Esophagus (tissue), 2 donors: Measurements from ENCODE around the gene DRGX. TPM values are rescaled to one million over a fixed set of nuclear protein-coding genes. Genes with fewer than 3 reads are reported as not detected.

Source experiments
- H3K27ac ChIP-seq, 2 donors: one replicate each; pipeline ENCODE4 v1.5.1; 2013; ENCODE audit warnings: low read depth in 2 of 2, mild to moderate bottlenecking in 2 of 2, inconsistent platforms in 1 of 2, low read length in 1 of 2, moderate library complexity in 1 of 2
- H3K27me3 ChIP-seq, 2 donors: one replicate each; pipeline ENCODE4 v1.6.1; 2013; ENCODE audit warnings: low read length in 2 of 2, control low read depth in 1 of 2, mild to moderate bottlenecking in 1 of 2; ENCODE audit not compliant: insufficient read depth in 2 of 2, control insufficient read depth in 1 of 2
- H3K36me3 ChIP-seq, 2 donors: one replicate each; pipeline ENCODE4 v1.6.1; 2013; ENCODE audit warnings: low read length in 1 of 2; ENCODE audit not compliant: control insufficient read depth in 2 of 2, insufficient read depth in 2 of 2
- H3K4me1 ChIP-seq, 2 donors: one replicate each; pipeline ENCODE4 v1.6.1; 2013; ENCODE audit warnings: low read length in 1 of 2; ENCODE audit not compliant: control insufficient read depth in 2 of 2, insufficient read depth in 2 of 2
- H3K4me3 ChIP-seq, 2 donors: one replicate each; pipeline ENCODE4 v1.5.1; 2013; ENCODE audit warnings: low read length in 2 of 2, mild to moderate bottlenecking in 2 of 2, low read depth in 1 of 2, moderate library complexity in 1 of 2
- H3K9me3 ChIP-seq, 2 donors: one replicate each; pipeline ENCODE4 v1.6.1; 2013; ENCODE audit warnings: mild to moderate bottlenecking in 2 of 2, low read depth in 1 of 2, low read length in 1 of 2, moderate library complexity in 1 of 2; ENCODE audit not compliant: control insufficient read depth in 2 of 2, insufficient read depth in 1 of 2
- WGBS, 2 donors: extraction: QIAGEN DNeasy Blood & Tissue Kit; methylation state at CpG; one replicate each; pipeline ENCODE4 v1.1.7; 2013; 5-methylcytosine and 5-hydroxymethylcytosine counted together
- polyA plus RNA-seq, 2 donors: library from polyadenylated mRNA; stranded (reverse); fragments of 200-250 nt; gene quantifications; one replicate each; pipeline ENCODE4 v1.2.3, GENCODE V29; 2013
- donor health status: healthy with polysubstance abuse.
- donor health status: Bipolar disorder and iron deficiency.

DRGX gene
- polyA plus RNA-seq, 2 donors: 0.04 TPM; not detected in 1

DNA sequence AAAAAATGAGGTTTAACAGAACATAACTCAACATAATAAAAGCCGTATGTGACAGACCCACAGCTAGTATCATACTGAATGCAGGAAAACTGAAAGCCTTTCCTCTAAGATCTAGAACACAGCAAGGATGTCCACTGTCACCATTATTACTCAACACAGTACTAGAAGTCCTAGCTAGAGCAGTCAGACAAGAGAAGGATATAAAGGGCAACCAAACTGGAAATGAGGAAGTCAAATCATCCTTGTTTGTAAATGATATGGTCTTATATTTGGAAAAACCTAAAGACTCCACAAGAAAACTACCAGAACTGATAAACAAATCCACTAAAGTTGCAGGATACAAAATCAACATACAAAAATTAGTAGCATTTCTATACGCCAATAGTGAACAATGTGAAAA, 51.0 kb downstream of the DRGX start:
- no peaks in the 10 kb centered on the region for H3K36me3 ChIP-seq
- no peak overlapping the region for H3K27ac ChIP-seq
- peaks cover 0 to 7% of the 10 kb centered on the region in 2 donors for H3K9me3 ChIP-seq
- WGBS, 2 donors: 66 to 78% methylated on average over 2 of the region's 2 CpGs
- H3K27me3 ChIP-seq: no peaks in the 10 kb centered on the region
- no peaks in the 10 kb centered on the region for H3K4me1 ChIP-seq
- no peak overlapping the region for H3K4me3 ChIP-seq

DNA sequence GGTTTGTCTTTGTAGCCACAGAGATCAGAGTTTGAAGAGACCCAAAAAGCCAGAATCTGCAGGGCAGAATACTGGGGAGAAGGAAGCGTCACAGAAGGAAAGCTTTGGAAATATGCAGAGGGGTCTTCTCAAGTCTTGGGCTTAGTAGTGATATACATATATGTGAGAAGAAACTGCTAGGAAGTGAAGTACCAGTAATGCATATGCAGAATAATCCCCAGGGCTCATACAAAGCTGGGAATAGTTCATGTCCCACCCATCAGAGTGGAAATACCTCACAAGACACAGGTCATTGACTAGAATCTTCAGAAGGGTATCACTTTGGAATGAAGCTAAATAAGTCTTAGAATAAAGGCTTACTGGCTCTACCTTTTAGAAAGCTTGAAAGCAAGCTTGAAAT, 57.3 kb downstream of the DRGX start:
- Histone ChIP-seq H3K36me3 (no peaks in the 10 kb centered on the region), H3K4me1 (no peaks in the 10 kb centered on the region), H3K4me3 (no peak overlapping the region), H3K9me3 (peaks cover 0 to 2% of the 10 kb centered on the region in 2 donors), H3K27ac (no peak overlapping the region), H3K27me3 (no peaks in the 10 kb centered on the region)
- WGBS, 2 donors: 50 to 84% methylated on average over 1 of the region's 1 CpG

DNA sequence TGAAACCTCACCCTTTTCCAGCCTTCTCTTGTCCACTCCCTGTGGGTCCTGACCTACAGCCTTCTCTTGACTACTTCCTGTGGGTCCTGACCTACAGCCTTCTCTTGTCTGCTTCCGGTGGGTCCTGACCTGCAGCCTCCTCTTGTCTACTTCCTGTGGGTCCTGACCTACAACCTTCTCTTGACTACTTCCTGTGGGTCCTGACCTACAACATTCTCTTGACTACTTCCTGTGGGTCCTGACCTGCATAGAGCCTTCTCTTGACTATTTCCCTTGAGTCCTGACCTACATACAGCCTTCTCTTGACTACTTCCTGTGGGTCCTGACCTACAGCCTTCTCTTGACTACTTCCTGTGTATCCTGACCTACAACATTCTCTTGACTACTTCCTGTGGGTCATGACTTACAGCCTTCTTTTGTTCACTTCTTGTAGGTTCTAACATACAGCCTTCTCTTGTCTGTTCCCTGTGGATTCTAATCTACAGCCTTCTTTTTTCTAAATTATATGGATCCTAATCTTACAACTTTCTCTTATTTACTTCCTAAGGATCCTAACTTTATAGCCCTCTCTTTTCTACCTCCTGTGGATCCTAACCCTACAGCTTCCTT, 60.4 kb downstream of the DRGX start:
- H3K27me3 ChIP-seq: no peaks in the 10 kb centered on the region
- no peak overlapping the region for H3K27ac ChIP-seq
- H3K9me3 ChIP-seq: no peaks in the 10 kb centered on the region
- no peaks in the 10 kb centered on the region for H3K36me3 ChIP-seq
- 73 to 84% methylated on average over 1 of the region's 1 CpG for WGBS, 2 donors
- no peak overlapping the region for H3K4me3 ChIP-seq
- H3K4me1 ChIP-seq: peaks cover 0 to 3% of the 10 kb centered on the region in 2 donors

DNA sequence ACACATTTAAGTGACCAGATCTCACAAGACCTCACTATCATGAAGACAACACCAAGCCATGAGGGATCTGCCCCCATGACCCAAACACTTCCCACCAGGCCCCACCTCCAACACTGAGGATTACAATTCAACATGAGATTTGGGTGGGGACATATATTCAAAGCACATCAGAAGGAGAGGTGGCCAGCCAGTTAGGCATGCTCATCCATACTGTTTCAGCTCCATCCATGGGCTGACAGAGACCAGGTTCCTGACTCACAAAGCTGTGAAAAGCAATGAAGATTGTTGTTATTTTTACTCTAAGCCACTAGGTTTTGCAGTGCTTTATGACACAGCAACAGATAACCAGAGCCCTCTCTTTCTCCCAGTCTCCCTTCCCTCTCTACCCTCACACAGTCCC, 60.9 kb downstream of the DRGX start:
- Histone ChIP-seq H3K9me3 (no peaks in the 10 kb centered on the region), H3K27me3 (no peaks in the 10 kb centered on the region), H3K4me1 (peaks cover 0 to 3% of the 10 kb centered on the region in 2 donors), H3K27ac (no peak overlapping the region), H3K36me3 (no peaks in the 10 kb centered on the region), H3K4me3 (no peak overlapping the region)

DNA sequence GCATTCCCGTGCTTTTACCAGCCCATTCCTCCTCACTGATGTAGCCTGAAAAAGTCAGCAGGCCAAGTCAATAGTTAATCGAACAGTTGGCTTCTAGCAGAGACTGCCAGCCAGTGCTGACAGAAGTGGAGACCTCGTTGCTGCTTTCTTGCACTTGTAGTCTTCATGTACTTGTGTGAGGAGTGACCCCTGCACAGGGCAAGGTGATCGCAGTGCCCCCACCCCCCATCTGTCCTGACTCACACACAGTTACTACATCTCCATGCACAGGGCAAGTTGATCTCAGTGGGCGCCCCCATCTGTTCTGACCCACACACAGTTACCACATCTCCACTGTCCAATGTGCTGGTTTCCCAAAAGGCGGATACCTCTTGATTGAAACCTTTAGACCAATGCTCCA, 62.7 kb downstream of the DRGX start:
- no peaks in the 10 kb centered on the region for H3K36me3 ChIP-seq
- no peaks in the 10 kb centered on the region for H3K27me3 ChIP-seq
- no peaks in the 10 kb centered on the region for H3K9me3 ChIP-seq
- no peak overlapping the region for H3K4me3 ChIP-seq
- WGBS, 2 donors: 88 to 91% methylated on average over 6 of the region's 6 CpGs
- H3K27ac ChIP-seq: no peak overlapping the region
- peaks cover 0 to 3% of the 10 kb centered on the region in 2 donors for H3K4me1 ChIP-seq

DNA sequence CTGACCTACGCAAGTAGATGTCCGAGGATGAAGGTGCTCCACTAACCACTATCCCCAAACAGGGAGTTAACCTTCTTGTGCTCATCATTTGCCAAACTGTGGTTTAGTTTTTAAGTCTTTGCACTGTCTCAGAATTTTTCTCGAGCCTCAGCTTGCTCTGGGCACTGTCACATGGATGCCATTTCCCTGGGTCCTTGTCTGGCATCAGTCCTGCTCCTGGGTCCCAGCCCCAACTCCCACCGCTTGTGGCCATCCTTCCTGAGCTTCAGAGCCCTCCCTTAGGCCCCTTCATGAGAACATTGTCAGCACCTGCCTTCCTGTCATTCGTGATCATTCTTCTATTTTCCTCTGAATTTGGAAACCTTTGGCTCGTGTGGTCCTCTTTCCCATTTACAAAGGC, 63.1 kb downstream of the DRGX start:
- WGBS, 2 donors: 88 to 91% methylated on average over 6 of the region's 6 CpGs
- H3K9me3 ChIP-seq: no peaks in the 10 kb centered on the region
- H3K36me3 ChIP-seq: no peaks in the 10 kb centered on the region
- no peak overlapping the region for H3K4me3 ChIP-seq
- peaks cover 0 to 3% of the 10 kb centered on the region in 2 donors for H3K4me1 ChIP-seq
- no peak overlapping the region for H3K27ac ChIP-seq
- H3K27me3 ChIP-seq: no peaks in the 10 kb centered on the region

DNA sequence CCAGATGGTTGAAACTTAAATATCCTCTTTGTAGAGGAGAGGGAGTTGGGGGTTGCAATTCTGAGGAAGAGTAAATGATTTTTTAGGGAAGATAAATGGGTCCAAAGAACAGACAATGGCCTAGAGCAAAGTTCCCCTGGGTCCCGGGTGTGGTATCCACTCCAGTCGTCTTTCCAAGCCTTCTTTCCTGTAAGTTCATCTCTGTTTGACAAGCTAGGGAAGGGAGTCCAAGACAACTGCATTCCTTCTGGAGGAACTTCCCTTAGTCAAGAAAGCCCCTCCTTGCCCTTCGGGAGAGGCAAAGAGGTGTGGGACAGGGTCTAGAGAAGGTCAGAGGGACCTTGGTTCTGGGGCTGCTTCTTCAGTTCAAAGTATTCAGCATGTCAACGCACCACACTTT, 63.6 kb downstream of the DRGX start:
- H3K27ac ChIP-seq: no peak overlapping the region
- H3K4me3 ChIP-seq: no peak overlapping the region
- no peaks in the 10 kb centered on the region for H3K27me3 ChIP-seq
- H3K9me3 ChIP-seq: no peaks in the 10 kb centered on the region
- H3K4me1 ChIP-seq: peaks cover 0 to 3% of the 10 kb centered on the region in 2 donors
- no peaks in the 10 kb centered on the region for H3K36me3 ChIP-seq
- 68 to 71% methylated on average over 4 of the region's 4 CpGs for WGBS, 2 donors

DNA sequence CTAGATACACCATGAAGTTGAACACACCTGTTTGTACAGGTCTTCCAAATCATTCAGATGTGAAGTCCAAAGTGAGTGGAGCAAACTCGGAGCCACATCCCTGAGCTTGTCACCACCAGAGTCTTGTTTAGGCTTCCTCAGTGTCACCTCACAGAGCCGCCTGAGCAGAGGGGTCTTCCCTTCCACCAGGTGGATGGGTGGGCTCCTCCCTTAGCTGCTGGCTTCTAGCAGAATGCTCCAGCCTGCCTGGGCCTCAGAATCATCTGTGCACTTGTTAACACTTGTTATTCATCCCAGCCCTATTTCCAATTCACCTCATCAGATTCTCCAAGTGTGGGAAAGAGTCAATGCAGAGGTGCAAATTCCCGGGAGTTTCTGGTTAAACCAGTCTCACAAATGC, 64.5 kb downstream of the DRGX start:
- Histone ChIP-seq H3K4me1 (peaks cover 0 to 3% of the 10 kb centered on the region in 2 donors), H3K27me3 (no peaks in the 10 kb centered on the region), H3K9me3 (no peaks in the 10 kb centered on the region), H3K4me3 (no peak overlapping the region), H3K36me3 (no peaks in the 10 kb centered on the region), H3K27ac (no peak overlapping the region)
- WGBS, 2 donors: 70 to 76% methylated on average over 3 of the region's 3 CpGs

DNA sequence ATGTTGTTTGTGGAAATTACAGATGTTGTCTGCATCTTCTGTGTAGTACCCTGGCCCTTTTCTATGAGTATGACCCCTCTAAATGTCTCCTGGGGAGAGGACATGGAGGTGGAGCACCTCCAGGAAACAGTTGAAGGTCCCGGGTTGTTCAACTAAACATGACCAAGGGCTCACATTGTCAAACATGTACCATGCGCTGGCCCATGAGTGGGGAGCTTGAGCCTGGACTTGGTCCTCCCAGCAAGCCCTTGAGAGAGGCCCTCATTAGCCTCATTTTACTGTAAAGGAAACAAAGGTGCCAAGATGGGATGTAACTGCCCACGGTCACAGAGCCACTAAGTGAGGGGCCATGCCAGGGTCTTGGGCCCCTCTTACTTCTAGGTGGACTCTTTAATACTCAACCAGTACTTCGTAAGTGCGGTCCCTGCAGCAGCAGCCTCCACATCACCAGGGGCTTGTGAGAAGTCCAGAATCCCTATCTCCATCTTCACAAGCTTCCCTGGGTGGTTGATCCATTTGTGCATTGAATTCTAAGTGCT, 65.7 kb downstream of the DRGX start:
- no peaks in the 10 kb centered on the region for H3K27me3 ChIP-seq
- H3K36me3 ChIP-seq: no peaks in the 10 kb centered on the region
- H3K9me3 ChIP-seq: no peaks in the 10 kb centered on the region
- no peak overlapping the region for H3K27ac ChIP-seq
- 91% methylated on average over 5 of the region's 5 CpGs for WGBS, 2 donors
- peaks cover 0 to 3% of the 10 kb centered on the region in 2 donors for H3K4me1 ChIP-seq
- no peak overlapping the region for H3K4me3 ChIP-seq

DNA sequence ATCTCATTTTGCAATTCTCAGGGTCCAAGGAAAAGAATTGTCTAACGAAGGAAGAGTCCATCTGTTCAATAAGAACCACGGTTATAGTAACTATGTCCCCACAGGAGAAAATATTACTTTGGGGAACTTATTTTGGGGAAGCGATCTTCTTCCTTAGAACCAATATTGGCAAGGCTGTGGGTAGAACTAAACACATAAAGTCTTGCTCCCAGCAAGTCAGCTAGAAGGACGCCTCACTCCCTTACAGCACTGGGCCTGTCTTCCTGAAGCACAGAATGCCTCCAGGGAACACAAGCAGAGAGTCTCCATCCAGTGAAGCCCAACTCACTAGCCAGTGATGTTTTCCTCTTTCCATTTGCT, 66.8 kb downstream of the DRGX start:
- Histone ChIP-seq H3K4me3 (no peak overlapping the region), H3K36me3 (no peaks in the 10 kb centered on the region), H3K9me3 (no peaks in the 10 kb centered on the region), H3K4me1 (peaks cover 0 to 3% of the 10 kb centered on the region in 2 donors), H3K27ac (no peak overlapping the region), H3K27me3 (no peaks in the 10 kb centered on the region)
- 78 to 79% methylated on average over 4 of the region's 4 CpGs for WGBS, 2 donors
